Activated T-cell treated with anti-CD3 and anti-CD28 coated beads for 1 hour (primary cell): ENCODE results near the gene CACNG1.
"Not testable (repeated sequence)": the region's sequence is repeated elsewhere in the genome, so short reads cannot be mapped to it uniquely, and the experiment has no call there.

Source experiments
- DNase-seq: peaks from one replicate; pipeline ENCODE4 v3.0.0-alpha.2; 2020; ENCODE audit warnings: low read depth

Gene CACNG1

GRCh38 chr17:67079491-67079890 lies 35.1 kb downstream of the CACNG1 start:
- DNase-seq = no peak

DNA sequence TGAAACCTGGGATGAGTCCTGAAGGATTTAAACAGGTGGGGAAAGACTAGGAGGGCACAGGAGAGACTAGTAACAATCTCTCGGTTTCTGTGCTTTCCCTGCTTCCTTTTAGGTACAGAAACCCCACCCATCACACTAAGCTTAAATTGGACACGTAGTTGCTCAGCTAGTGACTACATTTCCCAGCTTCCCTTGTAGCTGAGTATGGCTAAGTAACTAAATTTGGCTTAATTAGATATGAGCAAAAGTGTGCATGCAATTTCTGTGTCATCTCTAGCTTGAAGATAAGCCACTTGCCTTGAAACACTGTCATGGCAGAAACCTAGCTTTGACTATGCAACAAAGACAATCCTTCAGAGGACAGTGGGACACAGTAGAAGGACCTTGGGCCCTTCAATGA lies 36.5 kb downstream of the CACNG1 start:
- no peak for DNase-seq

- no peak for DNase-seq
Observed at GRCh38 chr17:67082107-67082506, 37.8 kb downstream of the CACNG1 start.

GRCh38 chr17:67085406-67085805 lies 41.1 kb downstream of the CACNG1 start:
- no peak for DNase-seq

DNA sequence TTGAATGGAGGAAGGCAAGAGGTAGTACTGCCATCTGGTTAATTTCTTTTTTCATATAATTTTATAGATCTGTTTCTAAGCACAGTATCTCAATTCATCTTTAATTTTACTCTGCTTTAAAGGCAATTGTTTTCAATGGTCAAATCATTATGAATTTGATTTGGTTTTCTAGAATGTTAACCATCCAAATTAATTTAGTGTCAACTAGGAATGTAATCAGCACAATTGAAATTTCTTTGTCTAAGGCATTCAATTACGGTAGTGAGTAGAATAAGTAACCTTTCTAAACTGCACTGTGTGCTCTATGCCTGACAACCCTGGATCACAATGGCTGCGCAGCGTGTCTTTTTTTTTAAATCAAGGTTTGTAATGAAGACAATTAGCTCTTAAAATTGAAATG lies 44.3 kb downstream of the CACNG1 start:
- DNase-seq = no peak

DNA sequence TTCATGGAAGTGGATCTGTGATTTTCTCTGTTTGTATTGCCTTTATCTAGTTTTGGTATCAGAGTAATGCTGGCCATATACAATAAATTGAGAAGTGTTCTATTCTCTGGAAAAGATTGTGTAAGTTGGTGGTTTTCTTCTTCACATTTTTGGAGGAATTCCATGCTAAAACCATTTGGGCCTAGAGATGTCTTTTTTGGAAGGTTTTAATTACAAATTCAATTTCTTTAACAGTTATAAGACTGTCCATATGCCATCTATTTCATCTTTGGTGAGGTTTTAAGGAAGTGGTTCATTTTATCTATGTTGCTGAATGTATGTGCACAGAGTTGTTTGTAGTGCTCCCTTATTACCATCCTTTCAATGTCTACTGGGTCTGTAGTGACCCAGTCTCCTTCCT lies 46.0 kb downstream of the CACNG1 start:
- DNase-seq = no peak

DNA sequence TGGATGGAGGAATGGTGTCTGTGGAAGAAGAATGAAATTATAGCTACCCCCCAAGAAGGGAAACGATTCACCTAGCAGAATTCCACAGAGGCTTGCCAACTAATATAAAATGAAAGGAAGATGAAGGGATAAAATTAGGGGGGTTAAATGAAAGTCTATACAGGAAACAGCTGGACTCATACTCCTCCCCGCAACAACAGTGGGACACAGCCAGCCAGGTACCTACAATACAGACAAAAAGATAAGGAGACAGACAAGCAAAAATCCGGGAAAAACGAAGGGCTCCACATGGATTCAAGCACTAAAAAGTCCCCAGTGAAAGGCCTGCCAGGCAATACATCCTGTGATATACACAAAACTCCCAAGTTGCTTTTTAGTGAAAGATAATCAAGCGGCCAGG lies 47.9 kb downstream of the CACNG1 start:
- DNase-seq = no peak

DNA sequence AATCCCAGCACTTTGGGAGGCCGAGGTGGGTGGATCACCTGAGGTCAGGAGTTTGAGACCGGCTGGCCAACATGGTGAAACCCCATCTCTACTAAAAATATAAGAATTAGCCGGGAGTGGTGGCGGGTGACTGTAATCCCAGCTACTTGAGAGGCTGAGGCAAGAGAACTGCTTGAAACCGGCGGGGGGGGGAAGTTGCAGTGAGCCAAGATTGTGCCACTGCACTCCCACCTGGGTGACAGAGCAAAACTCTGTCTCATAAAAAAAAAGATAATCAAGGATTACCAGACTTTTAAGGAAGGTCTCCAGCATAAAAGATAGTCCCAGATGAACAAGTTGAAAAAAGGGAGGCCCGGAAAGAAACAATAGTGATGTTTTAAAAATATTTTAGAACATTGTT lies 48.4 kb downstream of the CACNG1 start:
- not testable (repeated sequence) for DNase-seq

- DNase-seq = no peak
Observed at GRCh38 chr17:67093348-67093747, 49.0 kb downstream of the CACNG1 start.

DNA sequence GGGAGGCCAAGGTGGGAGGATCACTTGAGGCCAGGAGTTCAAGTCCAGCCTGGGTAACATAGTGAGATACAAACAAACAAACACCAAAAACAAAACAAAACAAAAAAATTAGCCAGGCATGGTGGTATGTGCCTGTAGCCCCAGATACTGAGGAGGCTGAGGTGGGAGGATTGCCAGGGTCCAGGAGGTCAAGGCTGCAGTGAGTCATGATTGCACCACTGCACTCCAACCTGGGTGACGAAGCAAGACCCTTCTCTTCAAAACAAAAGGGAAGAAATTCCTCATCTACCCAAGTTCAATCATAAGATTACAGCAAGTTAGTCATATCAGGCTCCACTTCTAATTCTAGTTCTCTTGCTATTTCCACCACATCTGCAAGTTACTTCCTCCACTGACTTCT lies 50.9 kb downstream of the CACNG1 start:
- DNase-seq = not testable (repeated sequence)

- no peak for DNase-seq
Observed at GRCh38 chr17:67095803-67096202, 51.4 kb downstream of the CACNG1 start.

DNA sequence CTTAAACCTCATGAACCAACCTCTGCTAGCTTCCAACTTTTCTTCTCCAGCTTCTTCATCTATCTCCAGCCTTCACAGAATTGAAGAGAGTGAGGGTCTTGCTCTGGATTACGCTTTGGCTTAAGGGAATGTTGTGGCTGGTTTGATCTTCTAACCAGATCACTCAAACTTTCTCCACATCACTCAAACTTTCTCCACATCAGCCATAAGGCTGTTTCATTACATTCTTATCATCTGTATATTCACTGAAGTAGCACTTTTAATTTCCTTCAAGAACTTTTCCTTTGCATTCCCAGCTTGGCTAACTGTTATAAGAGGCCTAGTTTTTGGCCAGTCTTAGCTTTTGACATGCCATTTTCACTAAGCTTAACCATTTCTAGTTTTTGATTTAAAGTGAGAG lies 52.3 kb downstream of the CACNG1 start:
- DNase-seq = no peak

GRCh38 chr17:67098006-67098405 lies 53.7 kb downstream of the CACNG1 start:
- no peak for DNase-seq

DNA sequence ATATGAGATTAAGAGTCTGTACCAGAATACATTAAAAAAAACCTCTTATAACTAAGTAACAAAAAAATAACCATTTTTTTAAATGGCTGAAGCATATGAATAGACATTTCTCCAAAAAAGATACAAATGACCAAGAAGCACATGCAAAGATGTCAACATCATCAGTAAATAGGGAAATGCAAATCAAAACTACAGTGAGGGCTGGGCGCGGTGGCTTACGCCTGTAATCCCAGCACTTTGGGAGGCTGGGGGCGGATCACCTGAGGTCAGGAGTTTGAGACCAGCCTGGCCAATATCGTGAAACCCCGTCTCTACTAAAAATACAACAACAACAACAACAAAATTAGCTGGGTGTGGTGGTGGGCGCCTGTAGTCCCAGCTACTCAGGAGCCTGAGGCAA lies 60.3 kb downstream of the CACNG1 start:
- DNase-seq = not testable (repeated sequence)

DNA sequence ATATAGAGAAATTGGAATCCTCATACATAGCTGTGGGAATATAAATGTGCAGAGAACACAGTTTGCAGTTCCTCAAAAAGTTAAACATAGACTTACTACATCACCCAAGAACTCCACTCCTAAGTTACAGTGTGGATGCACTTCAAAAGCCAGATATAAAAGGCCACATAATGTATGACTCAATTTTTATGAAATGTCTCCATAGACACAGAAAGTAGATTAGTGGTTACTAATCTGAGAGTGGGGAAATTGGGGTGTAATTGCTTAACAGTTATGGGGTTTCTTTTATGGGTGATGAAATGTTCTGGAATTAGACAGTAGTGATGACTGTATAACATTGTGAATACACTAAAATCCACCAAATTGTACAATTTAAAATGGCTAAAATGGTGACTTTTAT lies 60.9 kb downstream of the CACNG1 start:
- no peak for DNase-seq
